Bronchial epithelial cell (primary cell): ENCODE measurements around the gene KRT28. TPM values are rescaled to one million over a fixed set of nuclear protein-coding genes. Genes with fewer than 3 reads are reported as not detected.

Experiments
- DNase-seq: peaks from one replicate; pipeline ENCODE4 v3.0.0-alpha.2; 2010; ENCODE audit warnings: low read depth
- FAIRE-seq: peaks from 2 replicates; lab custom pipeline; 2011; peaks lifted over from hg19 to GRCh38; lab: Jason Lieb, UNC
- H3K27me3 ChIP-seq: 2 replicates; pipeline ENCODE4 v1.5.1; 2011; ENCODE audit warnings: low read length; ENCODE audit not compliant: control insufficient read depth, insufficient read depth
- H3K36me3 ChIP-seq: 2 replicates; pipeline ENCODE4 v1.5.1; 2011; ENCODE audit warnings: low read length; ENCODE audit not compliant: control insufficient read depth, insufficient read depth
- H3K4me3 ChIP-seq: 2 replicates; pipeline ENCODE4 v1.5.1; 2011; ENCODE audit warnings: mild to moderate bottlenecking, low read depth, low read length, control low read depth
- total RNA-seq: library from RNA; depleted of rRNA; stranded (reverse); fragments of >200 nt; gene quantifications from 2 replicates; pipeline ENCODE4 v1.2.1, GENCODE V29; 2014
- TF ChIP-seq, protein P1 (sequence below): IDR thresholded peaks from 2 replicates; pipeline ENCODE4 v1.5.1; 2011; ENCODE audit warnings: mild to moderate bottlenecking, moderate library complexity, low read length, control low read depth, inconsistent platforms; ENCODE audit not compliant: insufficient read depth, severe bottlenecking

KRT28 gene
- total RNA-seq, 1 donor from 2014 or later, result not detected

DNA sequence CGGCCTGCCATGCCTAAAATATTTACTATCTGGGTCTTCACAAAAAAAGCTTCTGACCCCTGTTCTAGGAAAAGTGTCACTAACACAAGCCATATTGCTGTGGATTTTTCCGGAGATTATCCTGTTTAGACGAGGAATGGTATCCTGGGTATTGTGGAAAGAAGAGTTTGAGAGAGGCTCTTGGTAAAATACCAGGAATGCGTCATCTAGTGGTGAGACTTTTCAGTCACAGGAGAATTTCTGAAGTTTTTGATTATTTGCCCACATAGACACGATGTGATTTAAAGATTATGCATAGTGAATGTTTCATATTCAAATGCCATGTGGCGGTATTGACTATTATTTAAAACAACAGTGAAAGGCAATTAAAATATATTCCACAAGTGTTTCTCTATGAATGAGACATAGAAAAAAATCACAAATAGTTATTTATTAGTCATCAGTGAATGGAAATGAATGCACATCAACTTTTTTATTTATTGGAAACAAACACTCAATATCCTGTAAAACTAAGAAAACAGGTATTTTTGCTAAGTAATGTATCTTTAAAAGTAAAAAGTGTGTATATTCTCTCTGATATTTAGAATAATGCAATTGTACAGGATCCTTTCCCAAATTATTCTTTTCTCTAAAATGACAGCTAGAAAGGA is 7.8 kb downstream of the KRT28 start:
- FAIRE-seq, result no peak
- no peaks in the 10 kb centered on the region for H3K36me3 ChIP-seq
- H3K4me3 ChIP-seq, result no peak overlapping the region
- peak; percentile 58 for DNase-seq
- H3K27me3 ChIP-seq, result peaks cover 10% of the 10 kb centered on the region
- TF ChIP-seq, protein P1, sequence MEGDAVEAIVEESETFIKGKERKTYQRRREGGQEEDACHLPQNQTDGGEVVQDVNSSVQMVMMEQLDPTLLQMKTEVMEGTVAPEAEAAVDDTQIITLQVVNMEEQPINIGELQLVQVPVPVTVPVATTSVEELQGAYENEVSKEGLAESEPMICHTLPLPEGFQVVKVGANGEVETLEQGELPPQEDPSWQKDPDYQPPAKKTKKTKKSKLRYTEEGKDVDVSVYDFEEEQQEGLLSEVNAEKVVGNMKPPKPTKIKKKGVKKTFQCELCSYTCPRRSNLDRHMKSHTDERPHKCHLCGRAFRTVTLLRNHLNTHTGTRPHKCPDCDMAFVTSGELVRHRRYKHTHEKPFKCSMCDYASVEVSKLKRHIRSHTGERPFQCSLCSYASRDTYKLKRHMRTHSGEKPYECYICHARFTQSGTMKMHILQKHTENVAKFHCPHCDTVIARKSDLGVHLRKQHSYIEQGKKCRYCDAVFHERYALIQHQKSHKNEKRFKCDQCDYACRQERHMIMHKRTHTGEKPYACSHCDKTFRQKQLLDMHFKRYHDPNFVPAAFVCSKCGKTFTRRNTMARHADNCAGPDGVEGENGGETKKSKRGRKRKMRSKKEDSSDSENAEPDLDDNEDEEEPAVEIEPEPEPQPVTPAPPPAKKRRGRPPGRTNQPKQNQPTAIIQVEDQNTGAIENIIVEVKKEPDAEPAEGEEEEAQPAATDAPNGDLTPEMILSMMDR, result peak; percentile 69

DNA sequence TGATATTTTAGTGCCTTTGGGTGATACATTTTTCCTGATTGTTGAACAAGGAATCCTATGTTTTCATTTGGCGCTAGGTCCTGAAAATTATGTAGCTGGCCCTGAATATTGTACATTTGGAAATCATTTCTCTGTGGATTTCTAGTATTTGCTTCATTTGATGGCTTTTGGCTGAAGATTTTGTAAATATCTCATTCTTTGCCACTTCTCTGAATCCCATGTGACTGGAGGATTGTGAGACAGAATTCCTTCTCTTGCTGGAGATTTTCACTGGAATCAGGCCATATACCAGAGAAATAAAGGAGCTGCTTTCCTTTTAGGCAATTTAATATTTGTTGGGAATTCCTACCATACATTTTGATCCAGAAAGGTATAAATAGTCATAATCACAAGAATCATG is 8.6 kb downstream of the KRT28 start:
- H3K27me3 ChIP-seq, result peaks cover 9% of the 10 kb centered on the region

DNA sequence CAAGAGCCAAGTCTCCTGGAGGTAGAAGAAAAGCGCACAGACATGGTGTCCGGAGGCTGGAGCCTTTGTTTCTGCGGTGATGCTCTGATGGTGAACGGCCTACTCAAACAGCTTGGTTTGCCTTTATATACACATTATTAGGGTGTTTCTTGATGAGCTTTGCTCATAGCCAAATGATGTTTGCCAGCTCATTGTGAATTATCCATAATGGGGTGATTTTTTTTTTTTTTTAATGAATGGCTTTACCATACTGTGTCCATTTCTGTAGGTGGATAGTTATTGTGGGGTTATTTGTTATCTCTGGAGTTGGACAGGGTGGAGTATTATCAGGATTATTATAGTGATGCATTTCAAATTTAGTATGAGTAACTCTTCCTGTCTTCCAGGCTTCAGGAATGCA is 17.3 kb downstream of the KRT28 start, which contains the start of gene KRT27:
TSS of gene KRT27 (minus strand) at position 101 of the 400 bp plus-strand sequence. CDS start at position 44, 57 bp downstream.
- TF ChIP-seq, protein P1, result no peak
- no peak within 1 kb of the TSS for H3K4me3 ChIP-seq
- DNase-seq (no peak), FAIRE-seq (no peak)
- peaks cover 2% of the 10 kb centered on the region for H3K27me3 ChIP-seq
- H3K36me3 ChIP-seq, result no peaks in the 10 kb centered on the region

More for the DNA sequence above, 8.6 kb downstream of the KRT28 start:
- TF ChIP-seq, protein P1, result no peak
- DNase-seq (no peak), FAIRE-seq (no peak)
- Histone ChIP-seq H3K36me3 (no peaks in the 10 kb centered on the region), H3K4me3 (no peak overlapping the region)

DNA sequence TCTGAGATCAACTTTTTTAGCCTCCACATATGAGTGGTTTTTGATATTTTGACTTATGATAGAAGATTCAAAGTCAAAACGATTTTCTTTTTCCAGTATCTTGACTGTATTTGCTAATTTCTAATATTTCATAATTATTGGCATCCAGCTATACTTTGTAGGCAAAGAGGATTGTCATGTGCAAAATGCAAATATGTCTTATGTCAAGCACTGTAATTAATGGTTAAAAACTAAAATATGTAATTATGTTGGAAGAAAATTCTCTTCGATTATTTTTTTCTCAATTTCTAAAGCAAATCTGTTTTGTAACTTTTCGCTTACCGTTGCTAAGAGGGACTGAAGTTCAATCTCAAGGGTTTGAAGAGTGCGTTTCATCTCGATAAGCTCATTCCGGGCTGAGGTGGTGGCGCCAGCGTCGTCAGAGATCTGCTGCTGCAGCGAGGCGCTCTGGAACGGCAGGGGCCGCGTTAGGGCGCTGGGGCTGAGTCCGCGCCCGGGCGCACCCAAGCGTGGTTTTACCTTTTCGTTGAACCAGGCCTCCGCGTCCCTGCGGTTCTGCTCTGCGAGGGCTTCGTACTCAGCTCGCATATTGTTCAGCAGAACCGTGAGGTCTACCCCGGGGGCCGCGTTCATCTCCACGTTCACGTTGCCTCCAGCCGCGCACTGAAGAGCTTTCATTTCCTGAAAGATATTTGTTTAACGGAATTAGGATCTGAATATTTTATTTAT is 20.4 kb downstream of the KRT28 start:
- H3K36me3 ChIP-seq, result no peaks in the 10 kb centered on the region
- DNase-seq, result peak; percentile 17
- TF ChIP-seq, protein P1, result no peak
- H3K27me3 ChIP-seq, result peaks cover 2% of the 10 kb centered on the region
- H3K4me3 ChIP-seq, result peak overlapping the region; percentile 26
- FAIRE-seq, result no peak

DNA sequence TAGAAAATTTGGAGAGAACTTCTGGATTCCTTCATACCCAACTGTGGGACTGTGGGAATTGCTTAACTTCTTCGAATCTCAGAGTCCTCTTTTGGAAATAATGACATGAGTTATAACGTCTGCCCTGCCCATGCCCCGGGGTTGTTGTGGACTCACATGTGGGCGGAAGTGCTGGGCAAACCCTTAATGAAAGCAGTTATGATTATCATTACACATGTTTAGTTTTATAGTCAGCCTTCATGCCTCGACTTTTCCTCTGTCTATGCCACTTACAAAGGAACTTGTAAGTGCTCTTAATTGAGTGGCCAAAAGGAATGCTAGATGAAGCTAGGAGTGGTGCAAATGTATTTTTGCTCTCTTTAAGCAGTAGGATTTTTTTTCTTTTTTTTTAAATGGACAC is 21.3 kb downstream of the KRT28 start:
- DNase-seq (peak; percentile 13), FAIRE-seq (no peak)
- TF ChIP-seq, protein P1, result no peak

More for the DNA sequence above, 21.3 kb downstream of the KRT28 start:
- H3K27me3 ChIP-seq, result peaks cover 2% of the 10 kb centered on the region
- no peaks in the 10 kb centered on the region for H3K36me3 ChIP-seq
- no peak overlapping the region for H3K4me3 ChIP-seq
